ES-I3 (cell line): ENCODE results near the gene CLASP1.
"Not testable (repeated sequence)": the region's sequence is repeated elsewhere in the genome, so short reads cannot be mapped to it uniquely, and the experiment has no call there.

Source experiments
- H3K36me3 ChIP-seq: 2 replicates; pipeline ENCODE4 v1.6.1; 2013; ENCODE audit warnings: mild to moderate bottlenecking, low read length, control low read depth, moderate library complexity; ENCODE audit not compliant: insufficient read depth
- H3K4me1 ChIP-seq: 2 replicates; pipeline ENCODE4 v1.6.1; 2013; ENCODE audit warnings: mild to moderate bottlenecking, control low read depth, low read length; ENCODE audit not compliant: insufficient read depth
- H3K9ac ChIP-seq: 2 replicates; pipeline ENCODE4 v1.6.1; 2013; ENCODE audit warnings: low read depth, mild to moderate bottlenecking, low read length, moderate library complexity
- H3K9me3 ChIP-seq: 2 replicates; pipeline ENCODE4 v1.6.1; 2013; ENCODE audit warnings: mild to moderate bottlenecking, low read length, moderate library complexity; ENCODE audit not compliant: control insufficient read depth, insufficient read depth

Gene CLASP1

DNA sequence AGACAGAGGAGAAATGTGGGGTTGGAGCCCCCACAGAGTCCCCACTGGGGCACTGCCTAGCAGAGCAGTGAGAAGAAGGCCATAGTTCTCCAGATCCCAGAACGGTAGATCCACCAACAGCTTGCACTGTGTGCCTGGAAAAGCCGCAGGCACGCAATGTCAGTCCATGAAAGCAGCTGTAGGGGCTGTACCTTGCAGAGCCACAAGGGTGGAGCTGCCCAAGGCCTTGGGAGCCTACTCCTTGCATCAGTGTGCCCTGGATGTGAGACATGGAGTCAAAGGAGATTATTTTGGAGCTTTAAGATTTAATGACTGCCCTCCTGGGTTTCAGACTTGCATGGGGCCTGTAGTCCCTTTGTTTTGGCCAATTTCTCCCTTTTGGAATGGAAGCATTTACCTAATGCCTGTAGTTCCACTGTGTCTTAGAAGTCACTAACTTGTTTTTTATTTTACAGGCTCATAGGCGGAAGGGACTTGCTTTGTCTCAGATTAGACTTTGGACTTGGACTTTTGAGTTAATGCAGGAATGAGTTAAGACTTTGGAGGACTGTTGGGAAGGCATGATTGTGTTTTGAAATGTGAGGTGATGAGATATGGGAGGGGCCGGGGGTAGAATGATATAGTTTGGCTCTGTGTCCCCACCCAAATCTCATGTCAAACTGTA, 274.7 kb downstream of the CLASP1 start:
- H3K9ac ChIP-seq, H3K4me1 ChIP-seq, H3K9me3 ChIP-seq, H3K36me3 ChIP-seq: not testable (repeated sequence)

DNA sequence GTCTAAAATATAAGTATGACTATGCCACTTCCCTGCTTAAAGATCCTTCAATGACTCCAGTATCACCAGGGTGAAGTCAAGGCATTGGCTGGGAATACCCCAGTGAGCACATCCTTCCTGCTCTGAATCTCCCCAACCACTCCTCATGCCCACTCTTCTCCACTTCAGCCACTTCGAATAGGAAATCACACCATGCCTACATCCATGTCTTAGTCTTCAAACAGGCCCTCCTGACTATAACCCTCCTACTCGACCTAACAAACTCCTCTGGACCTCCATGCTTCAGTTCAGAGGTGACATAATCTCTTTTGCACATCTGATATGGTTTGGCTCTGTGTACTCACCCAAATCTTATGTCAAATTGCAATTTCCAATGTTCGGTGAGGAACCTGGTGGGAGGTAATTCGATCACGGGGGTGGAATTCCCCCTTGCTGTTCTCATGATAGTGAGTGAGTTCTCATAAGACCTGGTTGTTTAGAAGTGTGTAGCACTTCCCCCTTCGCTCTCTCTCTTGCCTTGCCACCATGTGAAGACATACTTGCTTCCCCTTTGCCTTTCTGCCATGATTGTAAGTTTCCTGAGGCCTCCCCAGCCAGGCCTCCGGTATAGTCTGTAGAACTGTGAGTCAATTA, 276.4 kb downstream of the CLASP1 start:
- H3K4me1 ChIP-seq = no peaks in the 10 kb centered on the region
- peaks cover 4% of the 10 kb centered on the region; the same call in 1 of the 2 replicates for H3K36me3 ChIP-seq
- no peak overlapping the region for H3K9ac ChIP-seq
- no peaks in the 10 kb centered on the region for H3K9me3 ChIP-seq

- Histone ChIP-seq H3K9ac (no peak overlapping the region), H3K4me1 (no peaks in the 10 kb centered on the region), H3K36me3 (peaks cover 4% of the 10 kb centered on the region; the same call in 1 of the 2 replicates), H3K9me3 (no peaks in the 10 kb centered on the region)
Observed at GRCh38 chr2:121372082-121372481, 277.2 kb downstream of the CLASP1 start.

DNA sequence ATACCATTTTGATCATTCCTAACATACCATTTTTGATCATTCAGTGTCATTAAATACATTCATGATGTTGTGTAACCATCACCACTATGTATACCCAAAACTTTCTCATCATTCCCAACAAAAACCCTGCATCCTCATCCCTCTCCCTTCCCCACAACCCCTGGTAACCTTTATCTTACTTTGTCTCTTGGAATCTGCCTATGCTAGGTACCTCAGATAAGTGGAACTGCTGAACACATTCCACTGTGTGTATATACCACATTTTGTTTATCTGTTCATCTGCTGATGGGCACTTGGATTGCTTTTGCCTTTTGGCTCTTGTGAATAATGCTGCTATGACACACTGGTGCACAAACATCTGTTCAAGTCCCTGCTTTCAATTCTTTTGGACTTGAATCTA, 280.4 kb downstream of the CLASP1 start:
- Histone ChIP-seq H3K4me1 (no peaks in the 10 kb centered on the region), H3K36me3 (peaks cover 4% of the 10 kb centered on the region; the same call in 1 of the 2 replicates), H3K9me3 (no peaks in the 10 kb centered on the region), H3K9ac (no peak overlapping the region)

DNA sequence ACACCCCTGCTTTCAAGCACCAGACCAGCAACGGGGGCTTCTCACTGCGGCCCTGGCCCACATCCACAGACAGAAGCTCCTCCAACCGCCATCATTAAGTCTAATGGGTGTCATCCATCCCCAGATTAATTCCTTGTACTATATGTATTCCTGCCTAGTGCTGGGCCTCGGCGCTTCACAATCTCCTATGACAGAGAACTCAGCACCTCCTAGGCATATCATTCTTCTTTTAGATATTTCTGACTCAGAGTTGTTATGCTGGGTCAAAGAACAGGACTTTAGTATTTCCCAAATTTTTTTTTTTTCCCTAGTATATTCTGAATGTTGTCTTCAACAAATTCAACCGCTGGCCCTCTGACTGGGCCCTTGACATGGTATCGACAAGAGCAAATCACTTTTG, 281.1 kb downstream of the CLASP1 start:
- Histone ChIP-seq H3K9me3 (no peaks in the 10 kb centered on the region), H3K9ac (no peak overlapping the region), H3K36me3 (peaks cover 4% of the 10 kb centered on the region; the same call in 1 of the 2 replicates), H3K4me1 (no peaks in the 10 kb centered on the region)

DNA sequence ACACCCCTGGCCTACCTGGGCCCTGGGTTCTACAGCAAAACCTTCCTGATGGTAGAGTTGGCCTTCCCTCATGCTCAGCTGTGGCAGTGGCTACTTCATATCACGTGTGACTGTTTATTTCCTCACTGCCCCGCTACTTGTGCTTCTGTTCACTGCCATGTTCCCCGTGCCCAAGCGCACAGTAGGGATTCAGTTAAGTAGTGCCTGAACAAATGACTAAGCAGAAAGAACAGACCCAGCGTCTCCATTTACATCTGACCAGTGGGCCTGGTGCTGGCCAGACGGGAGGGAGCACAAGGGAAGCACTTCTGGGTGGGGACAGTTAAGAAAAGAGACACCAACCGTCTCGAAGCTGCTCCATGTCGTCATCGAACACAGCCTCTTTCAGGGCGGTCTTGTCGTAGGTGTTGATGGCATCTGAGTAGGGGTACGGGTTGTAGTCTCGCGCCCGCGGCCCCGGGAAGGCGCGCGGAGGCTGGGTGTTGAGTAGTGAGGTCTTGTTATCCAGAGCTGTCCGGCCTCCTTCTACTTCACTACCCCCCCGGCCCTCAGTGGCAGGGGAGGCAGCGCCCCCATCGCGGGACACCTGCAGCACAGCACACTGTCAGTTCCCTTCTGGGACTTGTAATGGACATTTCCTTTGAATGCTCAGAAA, 281.9 kb downstream of the CLASP1 start:
- Histone ChIP-seq H3K36me3 (peaks cover 4% of the 10 kb centered on the region; the same call in 1 of the 2 replicates), H3K9me3 (no peaks in the 10 kb centered on the region), H3K4me1 (no peaks in the 10 kb centered on the region), H3K9ac (no peak overlapping the region)

- H3K9me3 ChIP-seq = no peaks in the 10 kb centered on the region
- no peak overlapping the region for H3K9ac ChIP-seq
- no peaks in the 10 kb centered on the region; the same call in 1 of the 2 replicates for H3K36me3 ChIP-seq
- no peaks in the 10 kb centered on the region for H3K4me1 ChIP-seq
Observed at GRCh38 chr2:121366040-121366439, 283.2 kb downstream of the CLASP1 start.

GRCh38 chr2:121365061-121365460, 284.2 kb downstream of the CLASP1 start:
- no peak overlapping the region for H3K9ac ChIP-seq
- H3K9me3 ChIP-seq = no peaks in the 10 kb centered on the region
- no peaks in the 10 kb centered on the region for H3K4me1 ChIP-seq
- no peaks in the 10 kb centered on the region; the same call in 1 of the 2 replicates for H3K36me3 ChIP-seq

GRCh38 chr2:121363632-121364420, 285.4 kb downstream of the CLASP1 start:
- Histone ChIP-seq H3K36me3 (no peaks in the 10 kb centered on the region), H3K9me3 (no peaks in the 10 kb centered on the region), H3K4me1 (no peaks in the 10 kb centered on the region), H3K9ac (no peak overlapping the region)

GRCh38 chr2:121362774-121363173, 286.5 kb downstream of the CLASP1 start:
- no peak overlapping the region for H3K9ac ChIP-seq
- H3K4me1 ChIP-seq = no peaks in the 10 kb centered on the region
- no peaks in the 10 kb centered on the region for H3K36me3 ChIP-seq
- no peaks in the 10 kb centered on the region for H3K9me3 ChIP-seq

- Histone ChIP-seq H3K9ac (no peak overlapping the region), H3K4me1 (no peaks in the 10 kb centered on the region), H3K9me3 (no peaks in the 10 kb centered on the region), H3K36me3 (no peaks in the 10 kb centered on the region)
Observed at GRCh38 chr2:121362226-121362625, 287.0 kb downstream of the CLASP1 start.

- Histone ChIP-seq H3K4me1 (no peaks in the 10 kb centered on the region), H3K36me3 (no peaks in the 10 kb centered on the region), H3K9ac (no peak overlapping the region), H3K9me3 (no peaks in the 10 kb centered on the region)
Observed at GRCh38 chr2:121360566-121361300, 288.5 kb downstream of the CLASP1 start.

GRCh38 chr2:121359716-121360565, 289.3 kb downstream of the CLASP1 start:
- no peaks in the 10 kb centered on the region for H3K4me1 ChIP-seq
- no peaks in the 10 kb centered on the region for H3K36me3 ChIP-seq
- H3K9me3 ChIP-seq = no peaks in the 10 kb centered on the region
- no peak overlapping the region for H3K9ac ChIP-seq
